NCI-H2081 treated with DMSO at 0.1 percent for 48 hours (cell line): ENCODE measurements around the gene DLX2.

Source experiments
- DNase-seq: peaks from one replicate; lab custom pipeline; 2025; lab: John Stamatoyannopoulos, UW

DLX2 gene

DNA sequence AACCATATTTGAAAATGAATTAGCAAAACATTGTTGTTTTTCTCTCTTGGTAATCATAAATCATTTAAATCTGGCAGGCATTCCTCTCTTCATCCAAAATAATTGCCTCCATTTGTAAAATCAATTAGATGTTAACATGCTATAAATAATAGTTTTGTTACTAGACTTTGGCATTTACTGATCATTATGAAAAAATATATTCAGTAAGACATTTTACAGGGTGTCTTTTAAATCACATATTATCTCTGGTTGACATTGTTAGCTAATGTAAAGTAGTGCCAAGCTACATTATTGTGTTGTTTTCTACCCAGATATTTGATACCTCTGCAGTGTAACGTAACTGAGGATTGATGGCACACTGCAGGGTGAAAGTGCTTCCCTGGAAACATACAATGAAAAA, 49.2 kb downstream of the DLX2 start:
- DNase-seq, result no peak

DNA sequence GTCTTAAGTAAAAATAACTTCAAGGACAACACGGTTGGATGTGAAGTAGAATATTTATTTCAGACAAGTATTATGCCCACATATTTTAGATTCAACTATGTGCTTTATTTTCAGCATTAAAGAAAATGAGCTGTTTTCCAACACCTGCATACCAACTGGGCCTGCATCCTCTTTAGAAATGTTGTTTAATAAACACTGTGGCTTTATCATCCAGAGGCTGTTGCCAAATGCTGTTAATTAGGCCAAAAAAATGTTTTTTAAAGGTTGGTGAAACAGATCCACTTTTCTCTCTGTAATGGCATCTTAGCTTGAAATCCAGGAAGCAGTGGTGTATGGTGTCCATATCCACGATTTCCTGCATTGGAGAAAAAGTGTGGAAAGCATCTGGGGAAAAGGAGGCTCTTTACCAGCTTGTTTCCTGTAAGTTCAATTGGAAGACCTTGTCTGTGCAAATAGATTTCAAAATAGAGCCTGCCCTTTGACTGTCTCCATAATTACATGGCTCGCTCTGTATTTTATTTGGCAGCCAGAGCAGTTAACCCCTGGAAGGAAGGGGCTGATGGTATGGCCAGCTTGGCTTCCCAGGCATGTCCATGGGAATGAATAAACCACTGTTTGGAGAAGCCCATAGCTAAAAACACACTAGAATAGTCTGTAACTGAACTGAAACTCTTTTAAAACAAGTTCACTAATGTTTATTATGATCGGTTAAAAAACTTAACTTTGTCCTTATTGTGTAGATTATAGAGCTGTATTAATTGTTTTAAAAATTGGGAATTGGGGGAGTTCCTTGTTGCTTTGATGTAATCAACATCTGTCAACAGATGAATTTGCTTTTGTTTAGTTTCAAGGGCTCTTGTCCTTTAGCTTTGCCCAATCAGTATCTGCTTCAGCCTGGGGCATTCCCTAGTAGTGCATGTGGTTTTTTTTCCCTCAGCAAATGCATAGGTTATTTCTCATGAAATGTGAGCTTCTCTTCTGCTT, 50.4 kb downstream of the DLX2 start:
- peak; percentile 27 for DNase-seq

DNA sequence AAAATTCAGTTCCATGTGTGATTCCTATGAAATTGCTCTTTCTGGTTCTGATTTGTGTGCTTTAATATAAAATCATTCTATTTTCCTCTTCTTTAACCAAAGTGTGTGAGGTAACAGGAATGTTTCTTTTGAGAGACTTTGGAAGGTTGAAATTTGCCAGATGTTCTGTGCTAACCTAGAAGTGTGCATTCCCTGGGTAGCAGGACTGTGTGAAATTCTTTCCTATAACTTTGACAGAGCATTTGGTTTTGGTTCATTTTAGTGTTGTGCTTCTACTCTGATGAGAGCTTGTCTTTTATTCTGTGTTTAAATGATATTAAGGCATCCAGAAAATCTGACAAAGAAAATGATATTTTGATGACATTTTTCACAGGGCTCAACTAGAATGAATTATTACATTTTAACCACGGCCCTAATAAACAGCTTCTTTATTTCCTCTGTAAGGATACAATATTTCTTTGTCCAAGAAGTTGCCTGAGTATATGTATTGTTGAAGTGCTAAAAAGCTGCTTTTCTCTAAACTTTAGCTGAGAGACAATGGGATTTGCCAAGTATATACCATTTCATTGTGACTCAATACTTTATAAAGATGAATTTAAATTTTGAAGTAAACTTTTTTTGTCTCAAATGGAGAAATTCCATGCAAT, 52.1 kb downstream of the DLX2 start:
- no peak for DNase-seq

DNA sequence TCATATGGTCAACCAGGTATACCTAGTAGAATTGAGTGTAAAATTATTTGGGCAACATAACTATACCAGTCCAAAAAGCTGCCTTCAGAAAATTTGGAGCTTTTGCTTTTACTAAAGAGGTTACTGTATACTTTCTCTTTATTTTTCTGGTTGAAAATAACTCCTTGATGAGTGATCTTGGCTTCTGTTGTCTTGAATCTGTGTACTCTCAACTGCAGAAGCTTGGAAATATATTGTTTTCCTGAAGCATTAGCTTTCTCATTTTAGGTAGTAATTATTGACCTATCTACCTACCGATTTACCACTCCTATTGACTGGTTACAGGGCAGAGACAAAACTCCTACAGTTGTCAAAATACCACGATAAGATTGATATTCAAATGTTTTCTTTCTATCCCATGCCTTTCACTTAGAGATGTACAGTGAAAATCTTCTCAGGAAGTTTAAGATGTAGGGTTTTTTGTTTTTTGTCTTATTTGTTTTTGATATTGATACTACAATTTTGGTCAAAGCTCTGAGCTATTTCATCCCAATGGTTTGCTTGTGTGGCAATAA, 53.1 kb downstream of the DLX2 start:
- no peak for DNase-seq
